GM12878 (cell line): ENCODE results near the gene ADSL. TPM values are rescaled to one million over a fixed set of nuclear protein-coding genes. Genes with fewer than 3 reads are reported as not detected.

Experiments used
- EGR1 ChIP-seq, 2 experiments: IDR thresholded peaks; 1 replicate in 1 of 2; 2 replicates in 1 of 2; pipeline ENCODE4 v1.6.1; 2011 to 2012; ENCODE audit warnings: low read depth in 2 of 2, low read length in 2 of 2, borderline replicate concordance in 1 of 2, mild to moderate bottlenecking in 1 of 2, moderate library complexity in 1 of 2
- IKZF2 ChIP-seq, 2 experiments: fragments of 450-650 bp; IDR thresholded peaks; 2 replicates each; pipeline ENCODE4 v1.6.1; 2017; ENCODE audit warnings: mild to moderate bottlenecking in 2 of 2, moderate library complexity in 2 of 2
- KDM1A ChIP-seq: fragments of 200-600 bp; sonication (generic); IDR thresholded peaks from 2 replicates; pipeline ENCODE4 v1.6.1; 2016; ENCODE audit warnings: borderline replicate concordance
- NFYA ChIP-seq: IDR thresholded peaks from 2 replicates; pipeline ENCODE4 v1.6.1; 2011; ENCODE audit warnings: low read depth, mild to moderate bottlenecking, low read length, improper control_type of control experiment, borderline replicate concordance
- YBX1 ChIP-seq: fragments of 450-650 bp; IDR thresholded peaks from 2 replicates; pipeline ENCODE4 v1.6.1; 2016; ENCODE audit warnings: antibody characterized with exemption
- ZSCAN29 ChIP-seq: fragments of 450-650 bp; IDR thresholded peaks from 2 replicates; pipeline ENCODE4 v1.6.1; 2017; ENCODE audit warnings: mild to moderate bottlenecking, moderate library complexity
- polyA plus RNA-seq, 11 experiments: library from polyadenylated mRNA; depleted of rRNA in 4 of 11; unstranded in 6 of 11; stranded (reverse) in 5 of 11; fragments of >200 nt; fragmentation: Nextera tagmentation in 4 of 11; fragmentation: Illumina TruSeq in 1 of 11; extraction: Ambion mirVana in 4 of 11; extraction: Trizol in 1 of 11; gene quantifications; 1 replicate in 1 of 11; 2 replicates in 10 of 11; pipeline versions ENCODE4 v1.2.1 to v1.2.3, GENCODE V29; 2011 to 2016; ENCODE audit warnings: inconsistent platforms in 2 of 11, missing spikeins in 2 of 11, low read depth in 1 of 11
- total RNA-seq, 4 experiments: library from RNA; depleted of rRNA in 3 of 4; stranded (reverse); fragments of >200 nt in 3 of 4; fragmentation: Illumina TruSeq in 1 of 4; extraction: Trizol in 1 of 4; gene quantifications; 2 replicates each; pipeline versions ENCODE4 v1.2.1 to v1.2.3, GENCODE V29; 2013 to 2021
- TF ChIP-seq, protein P1 (sequence below): fragments of 450-650 bp; formaldehyde crosslinking; IDR thresholded peaks from 2 replicates; pipeline ENCODE4 v1.5.0; 2022; ENCODE audit warnings: mild to moderate bottlenecking, missing genetic modification characterization
- TF ChIP-seq, protein P2 (sequence below): fragments of 450-650 bp; IDR thresholded peaks from 2 replicates; pipeline ENCODE4 v1.6.1; 2018; ENCODE audit warnings: borderline replicate concordance, mild to moderate bottlenecking; ENCODE audit not compliant: partially characterized antibody
- TF ChIP-seq, protein P3 (sequence below): IDR thresholded peaks from 2 replicates; pipeline ENCODE4 v1.6.1; 2012; ENCODE audit warnings: low read depth, low read length, improper control_type of control experiment
- TF ChIP-seq, protein P4 (sequence below): fragments of 450-650 bp; IDR thresholded peaks from 2 replicates; pipeline ENCODE4 v1.6.1; 2016; ENCODE audit warnings: mild to moderate bottlenecking

The ADSL gene
- total and polyA plus RNA-seq, 10 of the 15 experiments (the other 5 are each of a cell fraction or from before 2014, with no cell fraction given) = 126 to 313 (median 143) TPM

- TF ChIP-seq, protein P1, sequence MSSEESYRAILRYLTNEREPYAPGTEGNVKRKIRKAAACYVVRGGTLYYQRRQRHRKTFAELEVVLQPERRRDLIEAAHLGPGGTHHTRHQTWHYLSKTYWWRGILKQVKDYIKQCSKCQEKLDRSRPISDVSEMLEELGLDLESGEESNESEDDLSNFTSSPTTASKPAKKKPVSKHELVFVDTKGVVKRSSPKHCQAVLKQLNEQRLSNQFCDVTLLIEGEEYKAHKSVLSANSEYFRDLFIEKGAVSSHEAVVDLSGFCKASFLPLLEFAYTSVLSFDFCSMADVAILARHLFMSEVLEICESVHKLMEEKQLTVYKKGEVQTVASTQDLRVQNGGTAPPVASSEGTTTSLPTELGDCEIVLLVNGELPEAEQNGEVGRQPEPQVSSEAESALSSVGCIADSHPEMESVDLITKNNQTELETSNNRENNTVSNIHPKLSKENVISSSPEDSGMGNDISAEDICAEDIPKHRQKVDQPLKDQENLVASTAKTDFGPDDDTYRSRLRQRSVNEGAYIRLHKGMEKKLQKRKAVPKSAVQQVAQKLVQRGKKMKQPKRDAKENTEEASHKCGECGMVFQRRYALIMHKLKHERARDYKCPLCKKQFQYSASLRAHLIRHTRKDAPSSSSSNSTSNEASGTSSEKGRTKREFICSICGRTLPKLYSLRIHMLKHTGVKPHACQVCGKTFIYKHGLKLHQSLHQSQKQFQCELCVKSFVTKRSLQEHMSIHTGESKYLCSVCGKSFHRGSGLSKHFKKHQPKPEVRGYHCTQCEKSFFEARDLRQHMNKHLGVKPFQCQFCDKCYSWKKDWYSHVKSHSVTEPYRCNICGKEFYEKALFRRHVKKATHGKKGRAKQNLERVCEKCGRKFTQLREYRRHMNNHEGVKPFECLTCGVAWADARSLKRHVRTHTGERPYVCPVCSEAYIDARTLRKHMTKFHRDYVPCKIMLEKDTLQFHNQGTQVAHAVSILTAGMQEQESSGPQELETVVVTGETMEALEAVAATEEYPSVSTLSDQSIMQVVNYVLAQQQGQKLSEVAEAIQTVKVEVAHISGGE (CRISPR knock-in tag) = no peak
- TF ChIP-seq, protein P2, sequence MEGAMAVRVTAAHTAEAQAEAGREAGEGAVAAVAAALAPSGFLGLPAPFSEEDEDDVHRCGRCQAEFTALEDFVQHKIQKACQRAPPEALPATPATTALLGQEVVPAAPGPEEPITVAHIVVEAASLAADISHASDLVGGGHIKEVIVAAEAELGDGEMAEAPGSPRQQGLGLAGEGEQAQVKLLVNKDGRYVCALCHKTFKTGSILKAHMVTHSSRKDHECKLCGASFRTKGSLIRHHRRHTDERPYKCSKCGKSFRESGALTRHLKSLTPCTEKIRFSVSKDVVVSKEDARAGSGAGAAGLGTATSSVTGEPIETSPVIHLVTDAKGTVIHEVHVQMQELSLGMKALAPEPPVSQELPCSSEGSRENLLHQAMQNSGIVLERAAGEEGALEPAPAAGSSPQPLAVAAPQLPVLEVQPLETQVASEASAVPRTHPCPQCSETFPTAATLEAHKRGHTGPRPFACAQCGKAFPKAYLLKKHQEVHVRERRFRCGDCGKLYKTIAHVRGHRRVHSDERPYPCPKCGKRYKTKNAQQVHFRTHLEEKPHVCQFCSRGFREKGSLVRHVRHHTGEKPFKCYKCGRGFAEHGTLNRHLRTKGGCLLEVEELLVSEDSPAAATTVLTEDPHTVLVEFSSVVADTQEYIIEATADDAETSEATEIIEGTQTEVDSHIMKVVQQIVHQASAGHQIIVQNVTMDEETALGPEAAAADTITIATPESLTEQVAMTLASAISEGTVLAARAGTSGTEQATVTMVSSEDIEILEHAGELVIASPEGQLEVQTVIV = no peak
- no peak for TF ChIP-seq YBX1
- TF ChIP-seq IKZF2 (IDR thresholded peaks at IDR 0.05) = no peak
- no peak for TF ChIP-seq EGR1 (IDR thresholded peaks at IDR 0.05; ENCODE audit: borderline replicate concordance in 1 of 2, low read depth in 2 of 2, low read length in 2 of 2)
- no peak for TF ChIP-seq NFYA
- TF ChIP-seq, protein P3, sequence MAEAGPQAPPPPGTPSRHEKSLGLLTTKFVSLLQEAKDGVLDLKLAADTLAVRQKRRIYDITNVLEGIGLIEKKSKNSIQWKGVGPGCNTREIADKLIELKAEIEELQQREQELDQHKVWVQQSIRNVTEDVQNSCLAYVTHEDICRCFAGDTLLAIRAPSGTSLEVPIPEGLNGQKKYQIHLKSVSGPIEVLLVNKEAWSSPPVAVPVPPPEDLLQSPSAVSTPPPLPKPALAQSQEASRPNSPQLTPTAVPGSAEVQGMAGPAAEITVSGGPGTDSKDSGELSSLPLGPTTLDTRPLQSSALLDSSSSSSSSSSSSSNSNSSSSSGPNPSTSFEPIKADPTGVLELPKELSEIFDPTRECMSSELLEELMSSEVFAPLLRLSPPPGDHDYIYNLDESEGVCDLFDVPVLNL = no peak
- TF ChIP-seq ZSCAN29 = no peak
- TF ChIP-seq, protein P4, sequence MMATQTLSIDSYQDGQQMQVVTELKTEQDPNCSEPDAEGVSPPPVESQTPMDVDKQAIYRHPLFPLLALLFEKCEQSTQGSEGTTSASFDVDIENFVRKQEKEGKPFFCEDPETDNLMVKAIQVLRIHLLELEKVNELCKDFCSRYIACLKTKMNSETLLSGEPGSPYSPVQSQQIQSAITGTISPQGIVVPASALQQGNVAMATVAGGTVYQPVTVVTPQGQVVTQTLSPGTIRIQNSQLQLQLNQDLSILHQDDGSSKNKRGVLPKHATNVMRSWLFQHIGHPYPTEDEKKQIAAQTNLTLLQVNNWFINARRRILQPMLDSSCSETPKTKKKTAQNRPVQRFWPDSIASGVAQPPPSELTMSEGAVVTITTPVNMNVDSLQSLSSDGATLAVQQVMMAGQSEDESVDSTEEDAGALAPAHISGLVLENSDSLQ = no peak
- TF ChIP-seq KDM1A = no peak
- TF ChIP-seq, all 136 proteins: peak for 0
These were observed 49.3 kb downstream of the ADSL start (continued) for GRCh38 chr22:40395607-40396006.
